Upper lobe of right lung (tissue), 1 donor: ENCODE measurements around the gene AIFM2. TPM values are rescaled to one million over a fixed set of nuclear protein-coding genes. Genes with fewer than 3 reads are reported as not detected.

Experiments
- ATAC-seq: fragments of 200-7000 bp; cut with Tn5 transposase; one replicate; pipeline ENCODE4 v1.9.1; 2020; ENCODE audit warnings: mild to moderate bottlenecking, moderate library complexity
- DNase-seq: peaks from one replicate; pipeline ENCODE4 v3.0.0-alpha.2; 2020
- H3K27ac ChIP-seq: fragments of 200-600 bp; one replicate; pipeline ENCODE4 v1.8.0; 2022
- H3K27me3 ChIP-seq: fragments of 200-600 bp; one replicate; pipeline ENCODE4 v1.8.0; 2022; ENCODE audit warnings: mild to moderate bottlenecking
- H3K36me3 ChIP-seq: fragments of 200-600 bp; one replicate; pipeline ENCODE4 v1.8.0; 2022
- H3K4me1 ChIP-seq: fragments of 200-600 bp; one replicate; pipeline ENCODE4 v1.8.0; 2022
- H3K4me3 ChIP-seq: fragments of 200-600 bp; one replicate; pipeline ENCODE4 v1.8.0; 2022; ENCODE audit warnings: mild to moderate bottlenecking
- H3K9me3 ChIP-seq: fragments of 200-600 bp; one replicate; pipeline ENCODE4 v1.8.0; 2022
- CTCF ChIP-seq: fragments of 200-600 bp; IDR thresholded peaks from one replicate; pipeline ENCODE4 v1.8.0; 2022; ENCODE audit warnings: antibody characterized with exemption
- intact Hi-C: fragments of 100-400 bp; cut with DNase I; formaldehyde crosslinking; loops from one replicate; pipeline ENCODE4 v1.11.0; 2022
- total RNA-seq: library from RNA; stranded (reverse); fragmentation: NEBNext Ultra II Directional; extraction: Animal tissue kit (Norgen Biotek cat#: 25700); gene quantifications from one replicate; pipeline ENCODE4 v1.2.1, GENCODE V29; 2021
- donor health status: DM: no; HTN: yes; CAD: no; lungs with severe emphysema.

AIFM2 gene
- total RNA-seq, 1 donor from 2014 or later: 15.4 TPM

- ATAC-seq: peak; percentile 36
Measured at GRCh38 chr10:70174058-70174741, 41.6 kb upstream of the AIFM2 start.

GRCh38 chr10:70169649-70170364, 37.2 kb upstream of the AIFM2 start:
- Histone ChIP-seq H3K4me3 (peak overlapping the region; percentile 93), H3K9me3 (no peaks in the 10 kb centered on the region), H3K4me1 (peaks cover 50% of the 10 kb centered on the region), H3K27me3 (no peaks in the 10 kb centered on the region), H3K36me3 (peaks cover 21% of the 10 kb centered on the region), H3K27ac (peak overlapping the region; percentile 94)
- DNase-seq (no peak), ATAC-seq (peak; percentile 47)
- intact Hi-C loops: no loop called here
- no peak for TF ChIP-seq CTCF

More at GRCh38 chr10:70174058-70174741, 41.6 kb upstream of the AIFM2 start:
- peaks cover 17% of the 10 kb centered on the region for H3K4me1 ChIP-seq
- intact Hi-C loops: no loop called here
- no peak for TF ChIP-seq CTCF
- no peak overlapping the region for H3K4me3 ChIP-seq
- H3K9me3 ChIP-seq: no peaks in the 10 kb centered on the region
- DNase-seq: no peak
- no peaks in the 10 kb centered on the region for H3K36me3 ChIP-seq
- H3K27ac ChIP-seq: peak overlapping the region; percentile 72
- H3K27me3 ChIP-seq: no peaks in the 10 kb centered on the region

GRCh38 chr10:70169011-70169410, 36.4 kb upstream of the AIFM2 start:
- no peak for TF ChIP-seq CTCF
- DNase-seq (no peak), ATAC-seq (no peak)
- Histone ChIP-seq H3K4me3 (peak overlapping the region; percentile 93), H3K27ac (peak overlapping the region; percentile 94), H3K4me1 (peaks cover 50% of the 10 kb centered on the region), H3K36me3 (peaks cover 21% of the 10 kb centered on the region), H3K9me3 (no peaks in the 10 kb centered on the region), H3K27me3 (no peaks in the 10 kb centered on the region)
- intact Hi-C loops: no loop called here

- Histone ChIP-seq H3K9me3 (no peaks in the 10 kb centered on the region), H3K4me3 (no peak overlapping the region), H3K4me1 (peaks cover 61% of the 10 kb centered on the region), H3K27ac (no peak overlapping the region), H3K27me3 (no peaks in the 10 kb centered on the region), H3K36me3 (peaks cover 21% of the 10 kb centered on the region)
- DNase-seq (no peak), ATAC-seq (no peak)
- TF ChIP-seq CTCF: no peak
- intact Hi-C loops: no loop called here
Measured at GRCh38 chr10:70167246-70167645, 34.6 kb upstream of the AIFM2 start.

GRCh38 chr10:70166394-70166793, 33.8 kb upstream of the AIFM2 start:
- Histone ChIP-seq H3K4me3 (no peak overlapping the region), H3K9me3 (no peaks in the 10 kb centered on the region), H3K4me1 (peaks cover 69% of the 10 kb centered on the region), H3K27me3 (no peaks in the 10 kb centered on the region), H3K36me3 (peaks cover 24% of the 10 kb centered on the region), H3K27ac (no peak overlapping the region)
- TF ChIP-seq CTCF: no peak
- no peak for DNase-seq
- no peak for ATAC-seq
- intact Hi-C loops: no loop called here
